HG02970 (cell line): ENCODE results near the gene YY1.
"Not testable (repeated sequence)": the region's sequence is repeated elsewhere in the genome, so short reads cannot be mapped to it uniquely, and the experiment has no call there.

Experiments used
- ATAC-seq: cut with Tn5 transposase; IDR thresholded peaks from one replicate; pipeline ENCODE4 v1.9.1; 2021; ENCODE audit warnings: mild to moderate bottlenecking, moderate library complexity, moderate number of reproducible peaks; ENCODE audit not compliant: unreplicated experiment, low FRiP score

The YY1 gene

DNA sequence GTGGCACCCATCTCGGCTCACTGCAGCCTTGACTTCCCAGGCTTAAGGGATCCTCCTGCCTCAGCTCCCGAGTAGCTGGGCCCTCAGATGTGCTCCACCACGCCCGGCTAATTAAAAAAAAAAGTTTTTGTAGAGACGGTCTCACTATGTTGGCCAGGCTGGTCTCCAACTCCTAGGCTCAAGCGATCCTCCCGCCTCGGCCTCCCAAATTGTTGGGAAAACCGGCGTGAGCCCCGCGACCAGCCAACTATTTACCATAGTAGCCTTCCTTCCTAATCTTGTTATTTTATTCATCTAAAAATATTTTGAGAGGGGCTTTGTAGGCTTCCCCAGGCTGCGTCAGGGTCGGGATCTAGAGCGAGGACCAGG lies 25.4 kb upstream of the YY1 start:
- ATAC-seq = no peak

DNA sequence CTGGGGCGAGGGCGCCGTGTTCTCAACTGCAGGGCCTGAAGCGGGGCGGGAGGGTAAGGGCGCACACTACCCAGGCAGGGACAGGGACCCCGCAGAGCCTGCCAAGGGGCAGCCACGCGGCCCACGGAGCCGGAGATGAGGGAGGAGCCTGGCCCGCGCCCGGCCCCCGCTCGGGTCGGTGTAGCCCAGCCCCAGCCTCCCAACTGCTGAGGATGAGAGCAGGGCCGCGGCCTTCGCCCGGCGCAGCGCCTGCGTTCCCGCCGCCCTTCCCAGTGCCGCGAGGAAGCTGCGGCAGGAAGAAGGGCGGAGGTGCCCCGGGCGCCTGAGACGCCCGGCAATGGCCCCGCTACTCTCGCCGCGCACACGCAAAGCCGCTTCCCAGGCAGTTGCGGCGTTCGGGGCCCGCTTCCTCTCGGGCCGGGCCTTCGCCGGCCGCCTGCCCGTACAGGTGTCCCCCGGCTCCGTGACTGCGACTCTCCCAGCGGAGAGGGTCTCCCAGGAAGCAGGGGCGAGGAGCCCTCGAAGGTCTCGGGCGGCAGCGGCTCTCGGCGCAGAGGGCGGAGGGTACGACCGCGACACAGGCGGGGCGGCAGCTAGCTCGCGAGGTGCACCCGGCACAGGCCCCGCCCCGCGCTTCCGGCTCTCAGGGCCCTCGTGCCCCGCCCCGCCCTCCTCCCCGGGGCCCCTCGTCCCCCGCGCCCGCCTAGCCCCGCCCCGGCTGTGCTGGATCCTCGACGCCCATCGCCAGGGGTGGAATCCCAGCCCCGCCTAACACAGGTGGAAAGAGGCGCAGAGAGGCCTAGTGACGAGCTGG lies 24.8 kb upstream of the YY1 start:
- peak; percentile 93 for ATAC-seq

DNA sequence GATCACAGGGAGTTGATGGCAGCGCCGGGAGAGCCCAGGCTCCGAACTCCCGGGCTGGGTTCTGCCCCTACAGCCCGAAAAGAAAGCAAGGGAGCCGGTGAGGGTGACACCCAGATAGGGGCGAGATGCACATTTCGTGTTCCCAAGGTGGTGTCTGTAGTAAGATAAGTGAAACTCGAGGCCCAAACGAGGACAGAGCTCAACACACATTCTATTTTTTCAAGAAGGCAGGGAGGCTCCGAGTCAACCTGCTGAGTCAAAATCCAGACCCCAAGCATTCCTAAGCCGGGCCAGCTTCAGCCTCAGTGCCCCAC lies 24.2 kb upstream of the YY1 start:
- ATAC-seq = no peak

DNA sequence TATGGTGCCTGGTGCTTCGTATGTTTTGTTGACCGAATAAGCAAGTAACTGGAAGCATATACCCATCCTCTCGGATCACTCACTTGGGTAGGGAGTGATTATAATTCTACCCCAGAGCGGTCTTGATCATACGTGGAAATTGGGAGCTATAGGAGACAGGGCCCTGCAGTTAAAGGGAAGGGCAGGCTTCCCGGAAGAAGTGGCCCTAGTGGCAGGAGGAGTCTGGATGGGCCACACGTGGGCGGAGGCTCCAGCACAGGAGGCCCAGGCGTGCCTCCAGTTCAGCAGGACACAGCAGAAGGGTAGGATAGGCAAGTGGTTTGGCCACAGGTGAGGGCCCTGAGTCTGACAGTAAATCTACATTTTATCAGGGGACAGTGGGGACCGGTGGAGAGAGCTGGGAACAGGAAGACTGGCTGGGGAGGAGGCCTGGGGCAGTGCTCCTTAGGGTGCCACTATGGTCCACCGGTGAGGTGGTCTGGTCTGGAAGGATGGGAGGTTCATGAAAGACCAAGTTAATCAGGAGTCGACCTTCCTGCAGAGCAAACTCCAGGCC lies 23.5 kb upstream of the YY1 start:
- ATAC-seq = no peak

DNA sequence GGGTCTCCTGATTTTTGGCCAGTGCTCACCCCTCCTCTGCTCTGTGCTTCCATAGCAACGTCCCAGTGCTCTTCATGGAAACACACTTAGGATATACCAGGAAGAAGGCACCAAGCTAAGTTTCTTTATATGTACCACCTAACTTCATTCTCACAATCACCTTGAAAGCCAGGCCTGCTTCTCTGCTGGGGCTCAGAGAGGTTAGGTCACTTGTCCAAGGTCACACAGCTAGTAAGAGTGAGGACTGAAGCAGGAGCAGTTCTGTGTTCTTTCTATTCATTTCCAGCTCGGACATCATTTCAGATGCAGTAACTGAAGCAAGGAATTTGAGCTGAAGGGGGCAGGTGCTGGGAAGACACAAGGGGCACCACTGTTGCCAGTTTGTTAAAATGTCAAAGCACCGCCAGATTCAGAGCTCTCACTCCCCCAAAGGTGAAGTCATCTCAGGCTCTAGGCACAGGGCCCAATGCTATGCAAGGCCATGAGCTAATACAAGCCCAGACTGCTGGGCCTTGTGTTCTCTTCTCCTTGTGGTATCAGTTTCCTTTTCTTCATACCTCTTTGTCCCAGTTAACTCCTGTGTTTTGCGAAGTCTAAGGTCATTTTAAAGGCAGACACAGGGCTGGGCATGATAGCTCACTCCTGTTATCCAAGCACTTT lies 19.7 kb upstream of the YY1 start:
- ATAC-seq = no peak

DNA sequence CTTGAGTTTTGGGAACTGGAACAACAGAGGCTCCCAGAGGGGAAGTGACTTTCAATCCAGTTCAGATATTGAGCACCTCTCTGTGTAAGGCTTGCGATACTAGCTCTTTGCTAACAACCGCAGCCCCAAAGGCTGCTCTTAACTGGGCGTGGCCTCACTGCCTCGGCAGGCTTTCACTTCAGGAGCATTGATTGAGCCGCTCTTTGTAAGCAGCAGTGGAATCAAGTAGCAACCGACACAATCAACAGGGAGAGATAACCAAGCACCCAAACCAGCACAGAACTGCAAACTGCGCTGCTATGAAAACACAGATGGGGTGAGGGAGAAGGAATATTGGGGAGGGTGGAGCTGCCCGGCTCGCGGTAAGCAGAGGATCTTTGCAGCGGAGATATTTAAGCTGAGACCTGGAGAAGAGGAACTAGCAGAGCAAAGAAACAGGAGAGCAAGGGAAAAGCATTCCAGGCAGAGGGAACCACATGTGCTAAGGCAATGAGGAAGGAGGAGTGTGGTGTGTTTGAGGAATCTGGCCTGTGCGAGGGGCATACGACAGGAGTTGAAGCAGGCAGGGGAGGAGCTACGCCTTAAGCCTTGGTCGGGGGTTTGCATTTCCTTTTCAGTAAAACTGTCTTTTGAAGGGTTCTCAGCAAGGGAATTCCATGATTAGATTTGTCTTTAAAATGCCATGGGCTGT lies 17.3 kb upstream of the YY1 start:
- ATAC-seq = peak; percentile 68

DNA sequence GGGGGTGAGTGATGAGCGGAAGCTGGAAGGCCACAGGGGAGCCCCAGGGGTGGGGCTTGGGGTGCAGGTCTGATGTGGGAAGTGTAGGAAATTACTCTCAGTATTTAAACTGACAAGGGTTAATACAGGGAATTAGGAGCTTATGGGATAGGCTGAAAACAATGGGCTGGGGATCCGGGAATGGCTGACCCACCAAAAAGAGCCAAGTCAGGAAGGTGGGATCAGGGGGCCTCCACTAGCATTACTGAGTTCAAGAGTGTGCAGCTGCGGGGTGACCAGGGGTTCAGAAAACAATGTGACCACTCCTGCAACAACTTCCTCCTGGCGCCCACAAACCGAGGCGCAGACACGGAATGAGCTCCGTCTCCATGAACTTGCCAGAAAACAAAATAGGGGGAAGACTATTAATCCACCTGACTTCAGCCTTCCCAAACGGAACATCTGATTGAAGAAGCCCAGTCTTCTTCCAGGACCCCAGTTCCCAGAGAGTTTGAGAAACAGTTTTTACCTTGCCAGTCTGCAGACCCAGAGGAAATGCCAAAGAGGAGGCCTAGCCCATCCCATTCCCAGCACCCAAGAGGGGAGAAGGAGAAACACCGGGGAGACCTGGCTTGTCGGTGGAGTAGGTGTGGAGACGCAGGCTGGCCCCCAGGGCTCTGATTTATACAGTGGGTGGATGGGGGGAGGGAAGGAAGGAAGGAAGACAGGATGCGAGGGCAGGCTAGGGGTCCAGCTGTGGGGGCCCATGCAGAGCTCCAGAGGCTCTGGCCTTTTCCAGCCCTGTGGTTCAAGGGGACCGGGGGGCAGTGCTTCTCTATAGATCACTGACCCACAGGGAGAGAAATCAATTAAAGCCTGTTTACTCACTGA lies 16.5 kb upstream of the YY1 start:
- peak; percentile 3 for ATAC-seq

DNA sequence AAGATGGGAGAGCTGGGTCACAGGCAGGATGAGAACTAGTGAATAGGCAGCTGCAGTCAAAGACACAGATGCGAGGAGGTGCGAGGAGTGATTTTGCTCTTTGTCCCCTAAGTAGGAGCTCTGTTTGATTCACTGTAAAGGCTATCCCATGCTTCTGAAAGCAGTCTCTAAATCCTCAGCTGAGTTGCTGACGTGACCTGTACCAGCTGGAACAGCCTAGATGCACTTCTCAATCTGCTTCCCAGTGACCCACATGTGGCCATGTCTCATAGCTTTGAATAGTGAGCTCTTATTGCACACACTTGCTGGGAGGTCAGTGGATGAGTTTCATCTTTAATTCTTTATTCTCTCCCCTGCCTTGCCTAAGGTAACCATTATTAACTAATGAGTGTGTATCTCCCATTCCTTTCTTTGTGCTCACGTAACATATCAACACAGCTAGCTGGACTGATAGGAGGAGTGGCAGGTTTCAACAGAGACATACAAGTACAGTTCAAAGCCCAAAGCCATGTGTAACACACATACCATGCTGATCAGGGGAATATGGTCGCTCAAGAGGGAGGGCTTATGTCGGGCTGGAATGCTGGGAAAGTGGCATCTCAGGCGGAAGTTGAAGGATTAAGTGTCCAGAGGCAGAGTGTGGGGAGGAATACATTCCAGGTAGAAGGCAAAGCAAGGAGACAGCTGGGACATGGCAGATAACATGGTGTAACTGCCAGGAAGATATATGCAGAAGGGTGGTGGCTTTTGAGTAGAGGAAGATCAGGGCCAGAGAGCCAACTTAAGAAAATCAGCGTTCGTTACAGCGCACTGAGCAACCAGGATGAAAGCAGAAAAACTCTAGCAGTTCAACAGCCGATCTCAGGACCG lies 15.4 kb upstream of the YY1 start:
- ATAC-seq = no peak

DNA sequence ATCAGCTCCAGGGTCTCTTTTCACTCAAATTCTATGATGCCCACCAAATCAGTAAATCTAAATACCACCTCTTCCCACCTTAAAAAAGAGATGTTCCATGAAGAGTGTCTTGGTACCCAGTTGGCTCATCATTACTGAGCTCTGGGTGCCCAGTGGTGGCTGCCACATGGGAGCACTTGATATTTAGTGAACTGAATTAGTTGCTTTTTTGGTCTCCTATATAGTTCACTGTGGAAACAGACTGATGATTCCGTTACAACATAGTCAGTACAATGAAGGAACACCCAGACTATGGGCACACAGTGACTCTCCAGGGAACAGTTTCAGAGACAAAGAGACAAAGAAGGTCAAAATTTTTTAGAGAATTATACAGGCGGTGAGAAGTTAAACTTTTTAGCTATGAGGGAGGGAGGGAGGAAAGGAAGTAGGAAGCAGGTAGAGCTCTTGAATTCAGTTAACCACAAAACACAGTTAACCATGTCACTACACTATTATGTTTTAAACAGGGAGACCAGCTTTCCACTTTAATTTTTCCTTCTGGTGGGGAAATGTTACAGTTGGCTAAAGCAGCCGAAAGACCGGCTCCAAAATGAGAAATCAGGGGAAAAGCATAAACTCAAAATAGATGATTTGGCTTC lies 14.6 kb upstream of the YY1 start:
- no peak for ATAC-seq

DNA sequence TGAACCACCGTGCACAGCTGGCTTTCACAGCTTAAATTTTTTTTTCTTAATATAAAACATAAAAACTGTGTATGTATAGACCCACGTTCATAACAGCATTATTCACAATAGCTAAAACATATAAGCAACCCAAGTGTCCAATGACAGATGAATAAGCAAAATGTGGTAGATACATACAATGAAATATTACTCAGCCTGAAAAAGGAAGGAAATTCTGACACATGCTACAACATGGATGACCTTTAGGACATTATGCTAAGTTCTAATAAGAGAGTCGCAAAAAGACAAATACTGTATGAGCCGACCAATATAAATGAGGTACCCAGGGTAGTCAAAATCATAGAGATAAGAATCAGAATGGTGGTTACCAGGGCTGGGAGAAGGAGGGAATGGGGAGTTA lies 13.8 kb upstream of the YY1 start:
- no peak for ATAC-seq

DNA sequence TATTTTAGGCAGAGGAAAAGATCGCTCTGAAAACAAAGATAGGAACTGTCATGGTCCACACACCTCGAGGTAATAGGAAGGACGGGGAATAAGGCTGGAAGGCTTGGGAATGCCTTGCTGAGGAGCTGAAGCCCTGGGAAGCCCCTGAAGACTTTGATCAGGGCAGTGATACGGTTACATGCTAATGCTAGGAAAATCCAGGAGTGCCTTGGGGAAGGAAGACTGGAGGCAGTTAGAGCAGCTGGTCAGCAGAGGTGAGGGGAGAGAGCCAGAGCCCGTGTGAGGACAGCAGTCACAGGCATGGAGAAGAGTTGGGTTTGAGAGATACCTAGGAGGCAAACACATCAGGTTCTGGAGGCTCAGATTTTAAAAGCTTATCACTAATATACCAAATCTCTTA lies 8.6 kb upstream of the YY1 start:
- ATAC-seq = no peak

DNA sequence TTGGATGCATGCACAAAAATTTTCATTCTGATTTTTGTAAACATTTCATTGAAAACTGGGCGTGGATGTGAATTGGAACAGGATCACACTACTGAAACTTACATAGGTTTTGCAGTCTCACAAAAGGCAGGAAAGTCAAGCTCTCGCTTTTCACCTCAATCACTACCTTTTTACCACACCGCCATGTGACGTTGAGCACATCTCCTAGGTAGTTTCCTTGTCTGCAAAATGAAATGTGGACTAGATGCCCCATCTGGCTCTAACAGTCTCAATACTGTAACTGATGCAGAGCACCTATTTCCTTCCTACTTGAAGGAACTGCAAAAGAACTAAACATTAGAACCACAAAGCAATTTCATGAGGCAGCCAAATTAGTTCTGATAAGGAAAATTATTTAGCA lies 4.4 kb upstream of the YY1 start:
- ATAC-seq = no peak

DNA sequence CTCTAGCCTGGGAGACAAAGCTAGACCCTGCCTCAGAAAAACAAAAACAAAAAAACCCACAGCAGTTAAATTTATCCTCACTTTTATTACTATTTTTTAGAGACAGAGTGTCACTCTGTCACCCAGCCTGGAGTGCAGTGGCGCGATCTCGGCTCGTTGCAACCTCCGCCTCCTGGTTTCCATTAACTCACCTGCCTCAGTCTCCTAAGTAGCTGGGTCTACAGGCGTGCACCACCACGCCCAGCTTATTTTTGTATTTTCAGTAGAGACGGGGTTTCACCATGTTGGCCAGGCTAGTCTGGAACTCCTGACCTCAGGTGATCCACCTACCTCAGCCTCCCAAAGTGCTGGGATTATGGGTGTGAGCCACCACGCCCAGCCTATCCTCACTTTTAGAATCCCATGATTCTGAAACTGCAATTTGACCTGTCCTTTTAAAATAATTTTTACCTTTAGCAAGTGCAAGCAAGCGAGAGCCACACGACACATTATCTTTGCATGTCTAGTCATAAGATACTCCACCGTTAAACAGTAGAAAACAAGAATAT lies 2.6 kb upstream of the YY1 start:
- ATAC-seq = not testable (repeated sequence)

DNA sequence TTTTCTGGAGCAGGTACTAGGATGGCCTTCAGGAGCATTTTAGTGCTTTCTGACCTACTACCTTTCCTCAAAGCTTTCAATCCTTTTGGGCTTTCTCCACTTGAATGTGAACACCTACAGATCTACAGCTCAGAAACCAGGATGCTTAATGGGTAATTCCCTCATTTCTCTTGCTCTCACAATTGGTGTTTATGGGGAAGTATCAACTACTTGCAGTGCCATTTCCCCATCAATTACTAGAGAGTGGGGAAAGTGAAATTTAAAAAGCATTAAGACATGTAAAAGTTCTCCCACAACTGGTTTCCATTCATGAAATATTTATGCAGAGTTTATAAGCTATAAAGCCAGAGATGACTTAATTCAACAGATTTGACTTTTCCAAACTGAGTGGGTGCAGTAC lies 2.1 kb upstream of the YY1 start:
- no peak for ATAC-seq

DNA sequence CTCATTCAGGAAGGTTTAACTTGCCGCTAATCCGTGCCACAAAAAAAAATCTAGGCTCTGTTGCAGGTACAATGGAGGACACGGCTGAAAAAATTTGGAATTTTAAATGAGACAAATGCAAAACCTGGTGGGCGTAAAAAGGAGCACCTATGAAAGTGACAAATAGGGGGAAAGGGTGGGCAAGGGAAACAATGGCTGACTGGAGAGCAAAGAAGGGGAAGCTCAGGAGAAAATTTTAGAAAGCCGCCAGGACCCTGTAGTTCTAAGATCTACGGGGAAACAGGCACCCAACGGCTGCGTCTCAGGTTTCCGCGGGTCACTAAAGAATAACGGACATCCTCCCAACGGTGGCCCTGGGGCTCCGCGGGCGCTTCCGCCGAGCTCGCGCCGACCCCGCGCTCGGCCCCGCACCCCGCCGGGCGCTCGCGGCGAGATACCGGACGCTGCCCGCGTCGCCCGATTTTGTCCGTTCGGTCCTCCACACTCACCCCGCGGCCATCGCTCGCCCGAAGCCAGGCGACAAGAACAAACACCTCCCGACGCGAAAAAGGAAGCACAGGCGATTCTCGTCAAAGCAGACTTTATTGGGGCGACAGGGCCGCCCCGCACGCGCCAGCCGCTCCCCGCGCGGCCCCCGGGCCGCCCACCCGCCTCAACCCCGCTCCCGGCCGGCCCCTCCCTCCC lies 1.1 kb upstream of the YY1 start:
- no peak for ATAC-seq

DNA sequence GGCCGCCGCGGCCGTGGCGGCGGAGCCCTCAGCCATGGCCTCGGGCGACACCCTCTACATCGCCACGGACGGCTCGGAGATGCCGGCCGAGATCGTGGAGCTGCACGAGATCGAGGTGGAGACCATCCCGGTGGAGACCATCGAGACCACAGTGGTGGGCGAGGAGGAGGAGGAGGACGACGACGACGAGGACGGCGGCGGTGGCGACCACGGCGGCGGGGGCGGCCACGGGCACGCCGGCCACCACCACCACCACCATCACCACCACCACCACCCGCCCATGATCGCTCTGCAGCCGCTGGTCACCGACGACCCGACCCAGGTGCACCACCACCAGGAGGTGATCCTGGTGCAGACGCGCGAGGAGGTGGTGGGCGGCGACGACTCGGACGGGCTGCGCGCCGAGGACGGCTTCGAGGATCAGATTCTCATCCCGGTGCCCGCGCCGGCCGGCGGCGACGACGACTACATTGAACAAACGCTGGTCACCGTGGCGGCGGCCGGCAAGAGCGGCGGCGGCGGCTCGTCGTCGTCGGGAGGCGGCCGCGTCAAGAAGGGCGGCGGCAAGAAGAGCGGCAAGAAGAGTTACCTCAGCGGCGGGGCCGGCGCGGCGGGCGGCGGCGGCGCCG lies 381 bp downstream of the YY1 start:
- no peak for ATAC-seq

DNA sequence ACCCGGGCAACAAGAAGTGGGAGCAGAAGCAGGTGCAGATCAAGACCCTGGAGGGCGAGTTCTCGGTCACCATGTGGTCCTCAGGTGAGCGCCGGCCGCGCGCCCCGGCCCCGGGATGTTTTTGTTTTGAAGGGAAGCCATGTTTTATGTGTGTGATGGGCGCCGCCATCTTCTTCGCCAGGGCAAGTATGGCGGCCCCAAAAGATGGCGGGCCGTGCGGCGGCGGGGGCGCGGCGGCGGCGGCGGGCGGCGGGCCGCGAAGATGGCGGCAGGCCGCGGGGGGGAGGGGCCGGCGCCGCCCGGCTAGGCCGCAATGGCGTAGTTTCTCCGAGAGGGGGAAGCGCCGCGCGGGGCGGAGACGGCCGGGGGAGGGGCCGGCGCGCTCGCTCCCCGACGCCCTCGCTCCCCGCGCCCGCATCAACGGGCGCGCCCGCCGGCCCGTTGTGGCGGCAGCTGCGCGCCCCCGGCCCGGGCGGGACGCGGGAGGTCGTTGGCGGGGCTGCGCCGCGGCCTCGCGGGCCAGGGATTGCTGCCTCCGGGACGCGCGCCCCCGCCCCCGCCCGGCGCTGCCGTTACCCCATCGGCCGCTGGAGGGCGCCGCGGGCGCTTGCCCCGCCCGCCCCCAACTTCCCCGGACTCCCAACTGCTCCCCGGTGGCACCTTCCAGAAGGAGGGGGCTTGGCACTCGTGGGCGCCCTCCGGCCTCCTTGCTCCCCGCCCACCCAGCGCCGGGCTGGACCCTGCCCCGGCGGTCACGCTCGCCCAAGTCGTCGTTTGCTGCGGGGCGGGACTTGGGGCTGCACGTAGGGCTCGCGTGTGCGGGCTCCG lies 1.1 kb downstream of the YY1 start:
- ATAC-seq = peak; percentile 41
